Tibial nerve (tissue), 4 donors: Measurements from ENCODE around the gene AMFR.

Experiments used
- CTCF ChIP-seq, 5 experiments: fragments of 200-600 bp in 3 of 5; fragments of 450-650 bp in 2 of 5; sonication (generic) in 3 of 5; IDR thresholded peaks; one replicate each; pipeline ENCODE4 v1.5.1; 2016 to 2019; ENCODE audit warnings: antibody characterized with exemption in 5 of 5, mild to moderate bottlenecking in 3 of 5, moderate library complexity in 2 of 5
- EP300 ChIP-seq, 2 donors: sonication (generic); formaldehyde crosslinking; IDR thresholded peaks; one replicate each; pipeline ENCODE4 v1.6.1; 2017; ENCODE audit warnings: antibody characterized with exemption in 2 of 2, mild to moderate bottlenecking in 1 of 2
- POLR2A ChIP-seq, 2 donors: fragments of 450-650 bp; IDR thresholded peaks; one replicate each; pipeline ENCODE4 v1.6.1; 2017; ENCODE audit warnings: antibody characterized with exemption in 2 of 2, mild to moderate bottlenecking in 2 of 2, moderate library complexity in 2 of 2

GRCh38 chr16:56423584-56424403, 1.6 kb downstream of the AMFR start:
- TF ChIP-seq CTCF (IDR thresholded peaks at IDR 0.05) (no peak), POLR2A (IDR thresholded peaks at IDR 0.05) (no peak), EP300 (IDR thresholded peaks at IDR 0.05) (no peak)
